ENCODE measurements around the gene GRIN2A.

Gene GRIN2A

GRCh38 chr16:10205688-10206087 is 23.5 kb upstream of the GRIN2A start:
- no peak for TF ChIP-seq CTCF (IDR thresholded peaks at IDR 0.05; ENCODE audit: extremely low read depth, missing control alignments)

GRCh38 chr16:10202649-10203048 is 20.4 kb upstream of the GRIN2A start:
- no peak for TF ChIP-seq CTCF (IDR thresholded peaks at IDR 0.05; ENCODE audit: extremely low read depth, missing control alignments)
- no peak for DNase-seq (ENCODE audit: low spot score)

More at GRCh38 chr16:10205688-10206087, 23.5 kb upstream of the GRIN2A start:
- DNase-seq (ENCODE audit: low spot score), result no peak

DNA sequence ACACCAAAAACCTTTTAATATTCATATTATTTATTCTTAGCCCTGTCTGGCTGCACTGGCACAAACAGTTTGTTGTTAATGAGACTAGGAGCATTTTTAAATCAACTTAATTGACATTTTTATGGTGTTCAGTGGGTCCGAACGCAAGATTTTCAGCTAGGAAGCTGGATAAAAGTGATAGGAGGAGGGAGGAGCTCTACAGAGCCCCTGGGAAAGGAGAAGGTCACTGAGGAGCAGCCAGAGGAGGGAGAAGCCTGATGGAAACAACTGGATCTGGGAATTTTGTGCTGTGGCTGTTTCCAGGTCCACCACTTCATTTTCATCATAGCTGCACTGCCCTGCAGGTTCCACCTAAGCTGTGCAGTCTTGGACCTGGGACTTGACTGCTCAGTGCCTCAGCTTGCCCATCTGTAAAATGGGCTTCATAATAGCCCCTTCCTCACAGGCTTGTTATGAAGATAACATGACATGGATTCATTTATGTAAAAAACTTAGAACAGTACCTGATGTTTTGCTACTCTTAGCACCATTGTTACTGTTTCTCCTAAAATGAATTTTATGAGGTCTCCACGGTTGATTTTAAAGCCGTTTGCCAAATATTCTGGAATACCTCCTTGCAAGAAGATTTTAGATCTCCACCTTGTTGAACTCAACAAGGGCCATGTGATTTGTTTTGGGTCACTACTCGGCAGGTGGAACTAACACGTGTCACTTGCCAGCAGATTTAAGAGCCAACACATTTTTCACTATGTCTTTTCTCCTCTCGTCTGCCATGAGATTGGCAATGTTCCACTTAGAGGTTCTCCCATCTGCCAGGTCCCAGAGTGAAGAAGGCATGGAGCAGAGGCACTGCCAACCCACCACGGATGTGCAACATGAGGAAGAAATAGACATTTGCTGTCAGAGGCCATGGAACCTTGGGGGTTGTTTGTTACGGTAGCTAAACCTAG is 18.7 kb upstream of the GRIN2A start:
- DNase-seq (ENCODE audit: low spot score), result no peak
- TF ChIP-seq CTCF (IDR thresholded peaks at IDR 0.05; ENCODE audit: extremely low read depth, missing control alignments), result no peak

GRCh38 chr16:10196999-10197398 is 14.8 kb upstream of the GRIN2A start:
- DNase-seq (ENCODE audit: low spot score), result no peak
- no peak for TF ChIP-seq CTCF (IDR thresholded peaks at IDR 0.05; ENCODE audit: extremely low read depth, missing control alignments)

- TF ChIP-seq CTCF (IDR thresholded peaks at IDR 0.05; ENCODE audit: extremely low read depth, missing control alignments), result no peak
- DNase-seq (ENCODE audit: low spot score), result no peak
Observed at GRCh38 chr16:10191096-10191495, 8.9 kb upstream of the GRIN2A start.

- DNase-seq (ENCODE audit: low spot score), result no peak
- no peak for TF ChIP-seq CTCF (IDR thresholded peaks at IDR 0.05; ENCODE audit: extremely low read depth, missing control alignments)
Observed at GRCh38 chr16:10189861-10190390, 7.7 kb upstream of the GRIN2A start.

DNA sequence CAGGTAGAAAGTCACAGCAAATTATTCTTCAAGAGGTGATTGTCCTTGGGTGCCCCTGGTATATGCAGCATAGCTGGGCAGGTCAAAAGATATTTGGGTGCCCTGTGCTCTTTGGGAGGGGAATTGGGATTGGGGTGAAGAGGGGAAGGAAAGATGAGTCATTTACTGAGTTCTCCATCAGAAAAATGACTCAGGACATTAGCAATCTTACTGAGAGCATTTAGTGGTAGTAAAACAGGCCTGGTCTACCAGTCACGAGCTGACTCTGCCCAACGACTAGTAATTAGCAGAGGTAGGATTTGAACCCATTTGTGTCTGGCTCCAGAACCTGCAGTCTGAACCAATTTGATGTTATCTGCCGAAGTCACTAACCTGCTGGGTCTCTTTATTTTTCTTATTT is 6.0 kb upstream of the GRIN2A start:
- no peak for TF ChIP-seq CTCF (IDR thresholded peaks at IDR 0.05; ENCODE audit: extremely low read depth, missing control alignments)

More for the DNA sequence above, 6.0 kb upstream of the GRIN2A start:
- no peak for DNase-seq (ENCODE audit: low spot score)

All from GM20000 (cell line).